HepG2 (cell line): ENCODE measurements around the gene ARHGEF4. TPM values are rescaled to one million over a fixed set of nuclear protein-coding genes. Genes with fewer than 3 reads are reported as not detected.

Experiments
- ATAC-seq: fragments of 200-7000 bp; cut with Tn5 transposase; 3 replicates; pipeline ENCODE4 v1.9.1; 2020; ENCODE audit warnings: mild to moderate bottlenecking, moderate library complexity
- BruUV-seq: library from RNA; stranded (reverse); fragments of 400-500 nt; replicated peaks from 2 replicates; lab custom pipeline; 2021; lab: Mats Ljungman, UMichigan
- CTCF ChIA-PET: fragments of 300-600 bp; formaldehyde crosslinking; extraction: SDS; loops from one replicate; lab custom pipeline; 2021; ENCODE audit warnings: low total read pairs, inconsistent platforms, low intra/inter-chr PET ratio; lab: Yijun Ruan, JAX
- POLR2A ChIA-PET: fragments of 350-600 bp; sonication (Branson Sonifier 250); formaldehyde crosslinking; loops from one replicate; lab custom pipeline; 2020; ENCODE audit warnings: antibody characterized with exemption, inconsistent platforms; lab: Yijun Ruan, JAX
- DNase-seq: peaks from one replicate; pipeline ENCODE4 v3.0.0-alpha.2; 2015; ENCODE audit warnings: low spot score
- FAIRE-seq: peaks from 3 replicates; lab custom pipeline; 2011; peaks lifted over from hg19 to GRCh38; lab: Jason Lieb, UNC
- H2AFZ ChIP-seq: one replicate; pipeline ENCODE4 v1.6.1; 2011; ENCODE audit warnings: low read length, inconsistent platforms
- H3K27ac ChIP-seq: fragments of 300-600 bp; 3 replicates; pipeline ENCODE4 v1.8.0; 2011; ENCODE audit warnings: mixed run types, mild to moderate bottlenecking, mixed read lengths, low read length, inconsistent platforms; ENCODE audit not compliant: insufficient read depth; ENCODE audit errors: extremely low read length
- H3K27me3 ChIP-seq, 2 experiments: fragments of 200-600 bp in 1 of 2; 2 replicates in 1 of 2; 3 replicates in 1 of 2; pipeline versions ENCODE4 v1.6.0 to v1.8.0; 2011; ENCODE audit warnings: low read length in 2 of 2, mild to moderate bottlenecking in 2 of 2, moderate library complexity in 2 of 2, inconsistent platforms in 1 of 2; ENCODE audit not compliant: insufficient read depth in 2 of 2, control insufficient read depth in 1 of 2
- H3K36me3 ChIP-seq, 2 experiments: fragments of 200-600 bp in 1 of 2; replicated peaks in 1 of 2; 2 replicates in 1 of 2; 3 replicates in 1 of 2; pipeline versions ENCODE4 v1.5.1 to v1.8.0; 2011; ENCODE audit warnings: low read length in 2 of 2, inconsistent platforms in 1 of 2; ENCODE audit not compliant: insufficient read depth in 2 of 2, control insufficient read depth in 1 of 2
- H3K4me1 ChIP-seq: 2 replicates; pipeline ENCODE4 v1.5.1; 2012; ENCODE audit warnings: low read length, inconsistent platforms; ENCODE audit not compliant: insufficient read depth
- H3K4me2 ChIP-seq: 2 replicates; pipeline ENCODE4 v1.6.0; 2011; ENCODE audit warnings: low read depth, low read length, inconsistent platforms
- H3K4me3 ChIP-seq, 3 experiments: fragments of 200-600 bp in 1 of 3; sonication (generic), shearing (Covaris generic) in 1 of 3; replicated peaks in 1 of 3; 2 replicates each; pipeline ENCODE4 v1.5.1; 2011 to 2016; ENCODE audit warnings: low read length in 3 of 3, inconsistent platforms in 2 of 3, low read depth in 2 of 3, mild to moderate bottlenecking in 2 of 3, control low read depth in 1 of 3, mixed read lengths in 1 of 3; ENCODE audit not compliant: insufficient read depth in 1 of 3
- H3K79me2 ChIP-seq: one replicate; pipeline ENCODE4 v1.6.1; 2011; ENCODE audit warnings: low read length, inconsistent platforms; ENCODE audit not compliant: insufficient read depth
- H3K9ac ChIP-seq: 2 replicates; pipeline ENCODE4 v1.6.0; 2011; ENCODE audit warnings: mild to moderate bottlenecking, low read depth, low read length, inconsistent platforms; ENCODE audit not compliant: insufficient read depth
- H3K9me3 ChIP-seq: 2 replicates; pipeline ENCODE4 v1.5.1; 2012; ENCODE audit warnings: mild to moderate bottlenecking, low read length
- H4K20me1 ChIP-seq: 2 replicates; pipeline ENCODE4 v1.6.0; 2011; ENCODE audit warnings: inconsistent platforms, mild to moderate bottlenecking, low read length, moderate library complexity; ENCODE audit not compliant: insufficient read depth
- ZNF547 ChIP-seq: sonication (generic); formaldehyde crosslinking; IDR thresholded peaks from 2 replicates; pipeline ENCODE4 v1.5.1; 2020; ENCODE audit warnings: mild to moderate bottlenecking, missing genetic modification reagents
- ZNF724P ChIP-seq: sonication (generic); formaldehyde crosslinking; IDR thresholded peaks from 2 replicates; pipeline ENCODE4 v1.8.0; 2022; ENCODE audit warnings: missing genetic modification reagents, borderline replicate concordance
- WGBS: methylation state at CpG from one replicate; pipeline ENCODE4 v1.1.6; 2017; ENCODE audit warnings: low lambda C conversion rate; 5-methylcytosine and 5-hydroxymethylcytosine counted together
- in situ Hi-C: cut with HindIII; loops from 2 replicates; pipeline ENCODE4 v1.10.0; 2017; ENCODE audit warnings: low pct_unique_long_range_greater_than_20kb; ENCODE audit not compliant: extremely low pct_ligation_motif_present
- intact Hi-C: fragments of 100-400 bp; cut with micrococcal nuclease; formaldehyde crosslinking; loops from one replicate; pipeline ENCODE4 v1.10.0; 2022; ENCODE audit not compliant: unreplicated experiment
- polyA plus RNA-seq, 8 experiments: library from polyadenylated mRNA; depleted of rRNA in 3 of 8; stranded (reverse) in 7 of 8; unstranded in 1 of 8; fragments of >200 nt; fragmentation: Illumina TruSeq in 4 of 8; extraction: Trizol in 4 of 8; gene quantifications; 2 replicates each; pipeline versions ENCODE4 v1.2.1 to v1.2.3, GENCODE V29; 2011 to 2016; ENCODE audit warnings: low read depth in 4 of 8, missing spikeins in 1 of 8, mixed read lengths in 1 of 8; ENCODE audit not compliant: insufficient read depth in 1 of 8
- total RNA-seq, 5 experiments: library from RNA; depleted of rRNA; stranded (reverse); fragments of >200 nt; fragmentation: Illumina TruSeq; extraction: Trizol; gene quantifications; 2 replicates each; pipeline ENCODE4 v1.2.3, GENCODE V29; 2016; ENCODE audit warnings: low read depth in 1 of 5
- TF ChIP-seq, protein P1 (sequence below): fragments of 450-650 bp; IDR thresholded peaks from 2 replicates; pipeline ENCODE4 v1.6.1; 2016

The ARHGEF4 gene
- total and polyA plus RNA-seq, 2 of the 13 experiments (the other 11 are each of a cell fraction or from before 2014, with no cell fraction given): 0.11 to 0.13 TPM

DNA sequence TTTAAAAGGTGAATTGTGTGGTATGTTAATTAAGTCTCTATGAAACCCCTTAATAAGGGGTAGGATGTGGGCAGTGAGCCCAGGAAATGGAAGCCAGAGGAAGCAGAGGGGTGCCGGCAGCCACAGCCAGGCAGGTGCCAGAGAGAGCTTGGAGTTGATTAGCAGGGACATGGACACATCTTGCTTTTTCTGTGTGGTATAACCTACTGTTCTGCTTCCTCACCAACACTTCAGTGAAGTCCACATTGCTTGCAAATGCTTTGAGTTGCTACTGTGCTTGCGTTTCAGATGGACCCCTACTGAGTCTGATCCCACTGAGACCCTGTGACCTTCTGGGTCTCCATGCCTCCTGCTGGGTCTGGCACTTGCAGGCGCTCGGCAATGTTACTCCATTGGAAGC is 30.3 kb upstream of the ARHGEF4 start:
- BruUV-seq: no TSS peak
- intact Hi-C loops (no loop called here), in situ Hi-C loops (no loop called here)
- Histone ChIP-seq H3K79me2 (no peaks in the 10 kb centered on the region), H3K9me3 (no peaks in the 10 kb centered on the region), H3K4me2 (no peak overlapping the region), H3K4me1 (no peaks in the 10 kb centered on the region), H2AFZ (no peak overlapping the region), H3K27ac (no peak overlapping the region), H3K36me3 (no peaks in the 10 kb centered on the region), H3K4me3 (no peak overlapping the region), H4K20me1 (no peaks in the 10 kb centered on the region), H3K9ac (no peak overlapping the region), H3K27me3 (peaks cover 2 to 15% of the 10 kb centered on the region in 2 experiments; a peak in 4 of 5 replicates)
- DNase-seq: no peak
- TF ChIP-seq ZNF724P (CRISPR knock-in tag): no peak
- no peak for ATAC-seq
- WGBS: 30% methylated on average over 4 of the region's 4 CpGs
- FAIRE-seq: no peak
- ChIA-PET POLR2A (no interaction called here), CTCF (no interaction called here)

DNA sequence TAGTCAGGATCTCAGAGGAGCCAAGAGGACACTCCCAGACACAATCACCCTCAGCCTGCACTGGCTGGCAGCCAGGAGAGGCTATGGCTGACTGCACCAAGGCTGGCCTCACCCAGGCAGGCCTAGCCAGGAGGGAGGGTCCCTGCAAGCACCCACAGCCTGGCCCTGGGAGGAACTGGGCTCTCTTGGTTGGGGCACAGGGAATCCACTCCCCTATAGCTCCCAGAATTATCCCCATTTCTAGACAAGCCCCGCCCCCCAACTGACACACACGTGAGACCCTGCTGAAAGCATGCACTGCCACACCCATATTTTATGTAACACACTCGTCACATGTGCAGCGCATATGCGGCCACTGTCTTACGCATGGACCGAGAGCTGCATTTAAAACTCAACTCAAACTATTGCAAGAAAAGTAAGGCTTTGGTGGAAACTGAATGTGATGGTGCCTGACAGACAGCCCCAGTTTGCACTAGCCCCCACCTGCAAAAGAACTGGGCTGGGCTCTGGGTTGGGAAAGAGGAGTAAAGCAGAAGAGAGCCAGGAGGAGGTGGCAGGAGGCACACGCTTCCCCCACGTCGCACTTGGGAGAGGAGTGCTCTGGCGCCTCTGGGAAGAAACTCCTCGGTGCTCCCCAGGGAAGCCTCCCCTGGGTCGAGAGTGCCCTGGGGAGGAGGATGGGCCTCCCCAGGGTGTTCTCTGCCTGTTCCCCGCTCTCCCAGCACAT is 28.9 kb upstream of the ARHGEF4 start:
- no peaks in the 10 kb centered on the region for H3K79me2 ChIP-seq
- peaks cover 2 to 17% of the 10 kb centered on the region in 2 experiments; a peak in 4 of 5 replicates for H3K27me3 ChIP-seq
- in situ Hi-C loops (no loop called here), intact Hi-C loops (no loop called here)
- TF ChIP-seq, protein P1, sequence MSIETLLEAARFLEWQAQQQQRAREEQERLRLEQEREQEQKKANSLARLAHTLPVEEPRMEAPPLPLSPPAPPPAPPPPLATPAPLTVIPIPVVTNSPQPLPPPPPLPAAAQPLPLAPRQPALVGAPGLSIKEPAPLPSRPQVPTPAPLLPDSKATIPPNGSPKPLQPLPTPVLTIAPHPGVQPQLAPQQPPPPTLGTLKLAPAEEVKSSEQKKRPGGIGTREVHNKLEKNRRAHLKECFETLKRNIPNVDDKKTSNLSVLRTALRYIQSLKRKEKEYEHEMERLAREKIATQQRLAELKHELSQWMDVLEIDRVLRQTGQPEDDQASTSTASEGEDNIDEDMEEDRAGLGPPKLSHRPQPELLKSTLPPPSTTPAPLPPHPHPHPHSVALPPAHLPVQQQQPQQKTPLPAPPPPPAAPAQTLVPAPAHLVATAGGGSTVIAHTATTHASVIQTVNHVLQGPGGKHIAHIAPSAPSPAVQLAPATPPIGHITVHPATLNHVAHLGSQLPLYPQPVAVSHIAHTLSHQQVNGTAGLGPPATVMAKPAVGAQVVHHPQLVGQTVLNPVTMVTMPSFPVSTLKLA: peak; percentile 38
- no peak for TF ChIP-seq ZNF547 (CRISPR knock-in tag)
- ATAC-seq (no peak; the same call in 2 of the 3 replicates), DNase-seq (no peak), FAIRE-seq (no peak)
- no peak overlapping the region for H3K4me2 ChIP-seq
- CTCF ChIA-PET: no interaction called here
- H3K4me1 ChIP-seq: no peaks in the 10 kb centered on the region
- POLR2A ChIA-PET: no interaction called here
- H4K20me1 ChIP-seq: no peaks in the 10 kb centered on the region
- no TSS peak for BruUV-seq
- no peak overlapping the region for H3K4me3 ChIP-seq
- H3K27ac ChIP-seq: no peak overlapping the region
- no peaks in the 10 kb centered on the region for H3K9me3 ChIP-seq
- no peak overlapping the region for H3K9ac ChIP-seq
- H3K36me3 ChIP-seq: no peaks in the 10 kb centered on the region
- 46% methylated on average over 14 of the region's 14 CpGs for WGBS
- no peak overlapping the region for H2AFZ ChIP-seq
